NCI-H226 (cell line): ENCODE data around the gene APOC3.

ENCODE experiments used
- DNase-seq: peaks from one replicate; pipeline ENCODE4 v3.0.0-alpha.2; 2015

Gene APOC3

DNA sequence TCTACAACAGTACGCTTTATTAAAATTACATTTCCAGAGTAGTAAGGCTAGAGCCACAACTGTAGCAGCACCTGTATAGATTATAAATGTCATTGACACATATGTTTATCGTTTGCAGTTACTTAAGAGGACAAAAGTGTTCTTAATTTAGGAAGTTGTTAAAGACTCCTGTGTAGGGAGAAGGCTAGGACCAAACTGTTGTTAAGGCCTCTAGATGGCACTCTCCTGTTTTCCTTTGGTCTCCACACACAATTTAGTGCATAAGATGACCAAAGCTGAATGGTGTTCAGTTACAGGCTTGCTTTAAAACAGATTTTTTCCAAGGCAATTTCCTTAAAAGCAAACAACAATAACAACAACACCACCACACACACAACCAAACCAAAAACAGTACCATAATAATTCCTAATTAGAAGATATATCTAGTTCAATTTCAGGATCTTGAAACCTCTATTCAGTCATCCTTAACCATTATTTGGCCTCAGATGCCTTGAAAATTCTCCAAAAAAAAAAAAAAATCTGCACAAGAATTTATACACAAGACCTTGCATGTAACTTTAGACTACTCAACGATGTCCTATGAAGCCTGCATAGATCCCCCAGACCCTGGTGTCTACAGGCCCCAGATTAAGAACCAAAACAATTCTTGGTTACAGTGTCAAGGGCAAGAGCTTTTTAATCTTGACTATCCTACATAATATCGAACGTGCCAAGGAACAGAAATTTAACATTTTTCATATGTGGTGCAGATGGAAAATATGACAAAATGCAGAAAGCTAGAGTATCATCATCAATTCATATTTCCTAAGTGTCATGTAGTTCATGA, 50.3 kb downstream of the APOC3 start:
- peak; percentile 49 for DNase-seq

DNA sequence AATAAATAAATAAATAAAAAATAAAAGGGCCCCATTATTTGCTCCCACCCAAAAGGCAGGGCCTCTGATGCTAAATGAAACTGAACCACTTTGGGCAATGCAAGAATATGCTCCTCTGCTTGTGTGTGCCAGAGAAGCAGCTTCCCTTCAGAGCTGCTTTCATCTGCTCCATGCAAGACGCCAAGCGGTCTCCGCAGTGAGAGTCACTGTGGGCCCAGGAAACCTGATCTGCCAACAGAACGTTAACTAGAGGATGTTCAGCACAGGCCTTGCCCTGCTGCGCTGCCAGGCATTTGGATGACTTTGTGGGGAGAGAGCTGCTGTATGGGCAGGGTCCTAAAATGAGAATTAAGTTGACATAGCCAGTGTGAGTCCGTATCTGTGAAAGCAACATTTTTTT, 51.4 kb downstream of the APOC3 start:
- no peak for DNase-seq

DNA sequence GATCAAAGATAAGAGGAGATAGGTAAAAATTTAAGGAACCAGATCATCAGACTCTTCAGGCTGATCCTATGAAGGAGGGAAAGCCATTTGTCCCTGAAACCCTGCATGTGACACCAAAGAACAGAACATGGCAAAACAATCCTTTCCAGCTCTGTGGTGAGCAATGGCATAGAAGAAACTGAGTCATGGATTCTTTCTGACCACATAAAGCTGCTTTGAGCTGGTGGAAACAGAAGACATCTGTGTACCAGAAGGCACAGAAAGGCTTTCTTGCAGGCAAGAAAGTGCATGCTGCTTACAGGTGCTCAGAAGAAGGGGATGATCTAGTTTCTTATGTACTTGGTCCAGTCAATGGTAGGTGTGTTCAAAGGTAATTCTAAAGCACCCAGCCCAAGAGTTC, 52.7 kb downstream of the APOC3 start:
- no peak for DNase-seq
